Measurements from ENCODE around the gene GNAO1. TPM values are rescaled to one million over a fixed set of nuclear protein-coding genes. Genes with fewer than 3 reads are reported as not detected.

Gene GNAO1
- total RNA-seq, 1 donor from 2014 or later, result 13.0 TPM

DNA sequence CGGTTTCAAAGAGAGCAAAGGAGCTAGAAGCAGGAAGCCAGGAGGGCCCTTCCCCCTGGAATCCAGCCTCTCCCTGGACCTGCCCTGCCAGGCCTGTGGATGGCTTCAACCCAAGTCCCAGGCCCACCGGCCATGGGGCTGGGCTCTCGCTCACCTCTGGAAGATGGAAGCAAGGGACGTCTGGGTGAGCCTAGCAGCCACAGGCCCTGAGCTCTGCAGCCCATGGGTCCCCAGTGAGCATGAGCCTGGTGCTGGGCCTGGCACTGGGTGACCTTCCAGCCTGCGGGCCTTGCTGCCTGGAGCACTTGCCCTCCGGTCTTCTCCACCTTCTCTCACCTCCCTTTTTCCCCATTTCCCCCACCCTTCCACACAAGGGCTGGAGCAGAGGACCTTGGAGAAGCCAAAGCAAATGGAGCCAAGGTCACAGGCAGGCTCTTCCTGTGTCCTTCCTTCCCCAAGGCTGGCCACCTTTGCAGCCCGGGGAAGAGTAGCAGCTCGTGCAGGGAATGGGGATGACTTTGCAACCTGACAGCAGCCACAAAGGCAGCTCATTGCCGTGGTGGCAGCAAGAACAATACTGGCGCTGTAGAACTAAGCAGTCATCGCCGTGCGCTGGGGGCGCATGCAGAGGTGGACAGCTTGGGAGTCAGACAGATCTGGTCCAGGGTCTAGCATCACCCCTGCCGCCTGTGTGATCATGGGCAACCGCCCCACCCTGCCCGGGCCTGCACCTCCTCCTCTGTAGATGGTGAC, 147.5 kb downstream of the GNAO1 start:
- DNase-seq (ENCODE audit: low spot score), result no peak
- intact Hi-C loops (cut with DNase I), result no loop called here

DNA sequence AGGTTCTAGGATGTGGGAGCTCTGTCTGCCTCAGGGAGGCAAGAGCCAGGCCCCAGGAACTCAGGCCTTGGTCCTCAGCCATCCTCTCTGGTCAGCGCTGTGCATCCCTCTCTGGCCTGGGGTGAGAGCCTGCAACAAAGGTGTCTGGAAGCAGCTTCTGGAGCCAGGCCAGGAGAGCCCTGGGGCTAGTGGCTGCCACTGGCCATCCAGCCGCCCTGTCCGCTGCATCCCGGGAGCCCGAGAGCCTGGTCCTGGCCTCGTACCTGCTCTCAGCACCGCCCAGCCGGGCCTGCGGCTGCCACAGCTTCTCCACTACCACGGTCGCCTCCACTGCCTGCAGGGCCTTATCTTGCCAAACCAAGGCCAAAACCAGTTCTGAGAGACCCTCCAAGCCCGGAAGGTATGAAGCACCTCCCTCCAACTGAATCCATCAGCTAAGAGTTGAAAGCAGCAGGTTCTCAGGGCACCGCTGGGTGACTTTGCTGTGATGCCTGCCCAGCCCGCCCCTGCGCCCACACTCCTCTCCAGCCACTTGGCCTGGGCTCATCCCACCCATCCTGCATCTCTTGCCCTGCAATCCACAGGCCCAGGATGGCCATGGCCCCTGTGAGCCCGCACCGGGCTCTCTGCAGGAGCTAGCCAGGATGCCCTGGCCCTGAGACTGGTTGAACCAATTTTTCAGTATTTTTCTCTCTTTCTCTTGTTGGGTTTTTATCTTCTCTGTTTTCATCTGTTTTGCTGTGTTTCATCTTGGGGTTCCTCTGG, 148.3 kb downstream of the GNAO1 start:
- intact Hi-C loops (cut with DNase I), result no loop called here
- DNase-seq (ENCODE audit: low spot score), result no peak

DNA sequence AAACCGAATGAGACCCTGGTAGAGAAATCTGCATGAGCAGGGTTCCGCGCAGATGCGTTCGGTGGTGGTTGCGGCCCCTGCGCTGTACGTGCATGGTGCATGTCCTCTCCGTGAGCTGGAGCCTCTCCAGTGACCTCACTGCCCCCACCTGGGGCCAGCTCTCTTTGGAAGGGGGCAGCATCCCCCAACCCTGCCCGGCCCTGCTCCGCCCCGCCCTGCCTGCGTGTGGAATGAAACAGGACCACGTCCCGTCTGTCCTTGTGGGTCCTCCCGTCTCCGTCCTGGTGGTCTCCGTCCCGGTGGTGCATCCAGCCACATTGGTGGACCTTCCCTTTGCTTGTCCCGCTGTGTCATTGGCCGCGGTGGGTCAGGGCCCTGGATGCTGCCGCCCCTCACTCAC, 149.1 kb downstream of the GNAO1 start:
- DNase-seq (ENCODE audit: low spot score), result no peak
- intact Hi-C loops (cut with DNase I), result no loop called here

DNA sequence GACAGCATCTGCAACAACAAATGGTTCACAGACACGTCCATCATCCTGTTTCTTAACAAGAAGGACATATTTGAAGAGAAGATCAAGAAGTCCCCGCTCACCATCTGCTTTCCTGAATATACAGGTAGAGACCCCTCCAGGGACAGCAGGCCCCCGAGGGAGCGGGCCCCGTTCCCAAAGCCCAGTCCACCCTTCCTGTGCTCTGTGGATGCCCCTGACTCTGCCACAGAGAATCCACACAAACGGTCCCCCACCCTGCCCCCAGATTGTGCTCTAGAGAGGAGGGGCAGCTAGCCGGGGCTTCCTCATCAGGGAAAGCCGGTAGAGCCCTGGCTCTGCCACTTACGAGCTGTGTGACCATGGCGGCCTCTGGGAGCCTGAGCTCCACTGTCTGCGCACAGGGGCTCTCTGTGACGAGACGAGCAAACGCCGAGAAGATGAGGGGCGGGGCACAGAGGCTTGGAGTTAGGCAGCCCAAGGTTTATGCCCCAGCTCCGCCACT, 149.6 kb downstream of the GNAO1 start:
- intact Hi-C loops (cut with DNase I), result no loop called here
- DNase-seq (ENCODE audit: low spot score), result no peak

DNA sequence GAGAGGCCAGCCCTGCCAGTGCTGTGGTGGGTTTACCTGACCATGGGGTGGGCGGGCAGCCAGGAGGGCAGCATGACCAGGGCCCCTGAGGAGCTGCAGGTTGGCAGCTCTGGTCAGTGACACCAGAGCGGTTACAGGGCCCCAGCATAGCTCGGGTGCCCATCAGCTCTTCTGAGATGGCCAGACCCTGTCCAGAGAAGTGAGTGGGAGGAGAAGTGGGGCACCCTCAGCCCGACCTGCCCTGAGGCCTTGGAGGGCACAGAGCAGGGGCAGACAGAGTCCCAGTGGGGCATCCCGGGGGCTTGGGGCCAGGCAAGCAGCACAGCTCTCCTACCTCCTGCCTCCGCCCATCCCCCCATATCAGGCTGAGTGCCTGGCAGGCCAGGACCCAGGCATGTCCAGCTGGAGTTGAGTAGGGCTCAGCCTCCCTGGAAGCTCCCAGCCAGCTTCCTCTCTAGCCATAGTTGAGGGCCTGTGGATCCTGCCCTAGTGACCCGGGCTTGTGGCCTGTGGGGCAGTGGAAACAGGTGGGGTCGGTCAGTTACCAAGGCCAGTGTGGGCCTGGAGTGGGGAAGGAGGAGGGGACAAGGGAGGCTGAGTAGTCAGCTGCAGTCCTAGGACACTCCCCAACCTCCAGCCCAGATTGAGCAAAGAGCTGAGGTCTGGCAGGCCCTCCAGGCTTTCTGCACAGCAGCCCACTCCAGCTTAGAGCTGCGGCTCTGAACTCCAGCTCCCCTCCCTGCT, 150.5 kb downstream of the GNAO1 start:
- intact Hi-C loops (cut with DNase I), result no loop called here
- DNase-seq (ENCODE audit: low spot score), result no peak

DNA sequence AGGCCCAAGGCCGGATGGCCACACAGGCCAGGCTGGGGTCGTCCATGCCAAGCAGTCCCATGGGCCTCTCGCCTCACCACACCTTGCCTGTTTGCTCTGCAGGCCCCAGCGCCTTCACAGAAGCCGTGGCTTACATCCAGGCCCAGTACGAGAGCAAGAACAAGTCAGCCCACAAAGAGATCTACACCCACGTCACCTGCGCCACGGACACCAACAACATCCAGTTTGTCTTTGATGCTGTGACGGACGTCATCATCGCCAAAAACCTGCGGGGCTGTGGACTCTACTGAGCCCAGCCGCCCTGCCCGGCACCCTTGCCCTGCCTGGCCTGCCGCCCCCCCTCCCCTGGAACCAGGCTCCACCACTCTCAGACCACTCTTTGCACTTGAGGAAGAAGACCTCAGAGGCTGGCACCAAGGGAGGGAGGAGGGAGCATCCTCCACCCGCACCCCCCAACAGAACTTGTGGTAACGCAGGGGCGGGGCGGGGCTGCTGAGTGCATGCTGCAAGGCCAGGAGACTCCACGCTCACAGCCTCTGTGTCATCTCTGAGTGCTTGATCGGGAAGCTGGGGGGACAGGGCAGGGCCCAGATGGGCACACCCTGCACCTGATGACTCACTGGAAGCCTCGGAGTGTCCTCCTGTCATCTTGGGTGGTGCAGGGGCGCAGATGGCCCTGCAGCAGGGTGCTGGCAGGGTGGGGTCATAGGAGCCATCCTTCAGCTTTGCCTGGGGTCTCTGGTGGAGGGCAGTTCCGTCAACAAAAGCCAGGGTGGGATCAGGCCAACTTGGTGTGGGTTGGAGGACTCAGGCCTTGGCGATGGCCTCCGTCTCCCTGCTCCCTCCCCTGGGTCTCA, 152.6 kb downstream of the GNAO1 start:
- intact Hi-C loops (cut with DNase I), result no loop called here

DNA sequence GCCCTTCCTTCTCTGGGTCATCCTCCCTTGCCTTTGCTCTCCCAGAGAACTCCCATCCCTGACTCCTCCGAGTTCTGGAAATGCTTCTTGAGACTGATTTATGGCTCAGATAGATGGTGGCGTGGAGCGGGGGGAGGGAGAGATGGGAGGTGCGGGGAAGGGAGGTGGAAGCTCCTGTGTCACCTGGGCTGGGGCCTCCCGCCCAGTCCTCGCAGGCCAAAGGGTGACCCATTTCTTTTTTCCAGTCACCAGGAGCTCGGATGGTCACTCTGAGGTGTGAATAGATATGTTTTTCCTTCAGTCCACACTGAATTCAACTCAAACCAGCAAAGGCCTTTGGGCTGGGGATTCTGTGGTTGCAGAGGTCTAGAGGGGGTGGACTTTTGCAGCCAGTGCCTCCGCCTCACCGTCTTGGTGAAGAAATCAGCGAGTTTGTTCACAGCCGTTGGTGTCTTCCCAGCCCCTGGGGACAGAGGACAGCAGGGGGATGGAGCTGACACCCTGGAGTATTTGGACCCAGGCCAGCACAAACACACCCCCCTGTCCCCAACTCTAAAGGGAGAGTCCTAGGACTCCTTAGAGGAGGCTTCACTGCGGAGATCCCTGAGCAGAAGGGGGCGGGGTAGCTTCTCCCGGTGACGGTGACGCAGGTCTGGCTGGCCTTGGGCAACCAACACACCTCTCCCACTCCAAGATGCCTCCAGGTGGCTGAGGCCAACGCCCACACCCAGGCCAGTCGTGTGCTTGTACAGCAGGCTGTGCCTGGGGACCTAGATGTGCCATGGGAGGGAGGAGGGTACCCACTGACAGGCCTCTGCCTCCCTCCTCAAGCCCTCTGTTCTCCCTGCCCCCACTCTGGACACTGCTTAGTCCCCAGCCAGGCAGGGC, 153.5 kb downstream of the GNAO1 start:
- intact Hi-C loops (cut with DNase I), result no loop called here
- DNase-seq (ENCODE audit: low spot score), result no peak

More for the DNA sequence above, 152.6 kb downstream of the GNAO1 start:
- DNase-seq (ENCODE audit: low spot score), result no peak

DNA sequence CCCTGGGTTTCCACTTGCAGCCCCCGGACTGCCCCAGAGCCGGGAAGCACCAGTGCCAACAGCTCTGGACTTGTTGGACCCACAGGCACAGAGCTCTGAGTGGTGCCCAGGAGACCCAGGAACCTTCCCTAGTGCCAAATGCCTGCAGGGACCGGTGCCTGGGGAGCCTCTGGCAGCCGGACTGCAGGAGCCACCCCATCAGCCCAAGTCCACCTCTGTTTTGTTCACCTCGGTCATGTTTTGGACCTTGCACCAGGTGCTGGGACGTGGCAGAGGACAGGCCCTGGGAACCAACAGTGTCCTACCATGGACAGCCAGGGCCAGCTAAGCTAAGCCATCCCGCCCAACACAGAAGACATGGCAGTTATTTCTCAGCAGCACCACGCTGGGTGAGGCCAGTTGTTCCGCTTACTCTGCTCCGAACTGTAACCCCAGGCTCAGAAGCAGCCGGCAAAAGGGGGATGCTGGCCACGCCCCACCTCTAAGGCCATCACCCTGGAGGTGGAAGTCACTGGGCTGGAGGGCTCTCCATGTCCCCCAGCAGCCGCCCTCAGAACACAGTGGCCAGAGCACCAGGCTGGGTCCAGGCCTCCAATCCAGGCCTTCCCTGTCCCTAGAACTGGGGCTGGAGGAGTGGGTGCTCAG, 154.2 kb downstream of the GNAO1 start:
- DNase-seq (ENCODE audit: low spot score), result no peak
- intact Hi-C loops (cut with DNase I), result no loop called here

DNA sequence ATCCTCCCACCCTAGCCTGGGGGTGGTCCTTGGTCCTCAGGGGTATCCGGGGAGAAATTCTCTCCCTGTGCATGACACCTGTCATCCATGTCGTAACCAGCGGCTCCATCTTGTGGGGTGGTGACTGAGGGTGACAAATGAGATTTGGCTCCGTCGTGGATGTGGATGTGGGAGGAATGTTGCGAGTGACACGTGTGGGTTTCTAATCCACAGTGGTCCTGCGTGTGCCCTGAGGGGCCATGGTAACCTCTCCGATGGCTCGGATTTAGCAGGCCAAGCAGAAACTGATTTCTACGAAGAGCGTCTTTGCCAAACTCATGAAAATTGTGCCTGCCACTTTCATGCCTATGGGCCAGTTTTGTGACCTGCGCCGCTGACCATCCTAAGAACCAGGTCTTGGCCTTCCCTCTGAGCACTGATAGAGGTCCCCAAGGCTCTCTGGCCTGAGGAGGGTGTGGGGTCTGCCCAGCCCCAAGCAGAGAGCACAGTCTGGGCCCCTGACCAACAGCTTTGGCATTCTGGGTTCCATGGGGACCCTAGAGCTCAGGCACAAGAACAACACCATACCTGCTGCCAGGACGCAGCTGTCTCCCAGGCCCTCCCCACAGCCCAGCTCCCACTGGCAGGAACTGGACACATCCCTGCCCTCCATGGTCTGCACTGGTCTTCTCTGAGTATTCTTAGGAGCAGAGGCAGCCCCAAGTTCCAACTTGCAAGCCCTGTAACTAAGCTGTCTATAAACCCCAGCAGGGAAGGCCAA, 155.0 kb downstream of the GNAO1 start:
- no peak for DNase-seq (ENCODE audit: low spot score)
- intact Hi-C loops (cut with DNase I), result no loop called here

DNA sequence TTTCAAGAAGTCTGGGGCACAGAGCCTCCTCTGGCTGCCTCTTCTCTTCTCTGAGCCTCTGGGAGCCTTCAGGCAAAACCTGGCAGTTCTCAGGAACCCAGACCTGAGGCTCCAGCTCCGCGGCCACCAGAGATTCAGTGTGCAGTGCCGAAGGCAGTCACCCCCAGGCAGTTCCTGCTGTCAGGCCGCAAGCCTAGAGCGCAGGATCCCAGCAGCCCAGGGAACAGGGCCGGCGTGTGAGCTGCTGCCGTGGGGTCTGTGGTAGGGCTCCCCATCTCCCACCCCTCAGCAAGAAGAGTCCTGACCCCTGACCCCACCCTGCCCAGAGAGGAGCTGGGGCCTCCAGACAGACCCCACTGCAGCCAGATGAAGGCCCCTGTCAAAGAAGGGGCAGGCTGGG, 155.9 kb downstream of the GNAO1 start:
- intact Hi-C loops (cut with DNase I), result no loop called here
- no peak for DNase-seq (ENCODE audit: low spot score)

DNA sequence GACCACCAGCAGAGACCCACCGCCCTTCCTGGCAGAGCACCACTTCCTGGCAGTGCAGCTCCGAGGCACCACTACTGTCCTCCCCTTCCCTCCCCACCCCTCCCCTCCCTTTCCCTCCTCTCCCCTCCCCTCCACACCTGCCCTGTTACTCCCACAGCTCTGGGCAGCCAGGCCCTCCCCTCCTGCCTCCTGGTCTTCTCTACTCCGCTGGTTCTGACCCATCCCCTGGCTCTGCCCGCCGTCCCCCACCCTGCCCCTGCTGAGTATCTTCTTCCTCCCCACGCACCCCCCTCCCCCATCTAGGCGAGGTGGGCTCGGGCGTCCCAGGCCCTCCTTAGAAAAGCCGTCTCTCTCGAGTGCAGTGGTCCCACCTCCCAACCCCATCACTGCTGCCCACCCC, 156.4 kb downstream of the GNAO1 start:
- DNase-seq (ENCODE audit: low spot score), result no peak

DNA sequence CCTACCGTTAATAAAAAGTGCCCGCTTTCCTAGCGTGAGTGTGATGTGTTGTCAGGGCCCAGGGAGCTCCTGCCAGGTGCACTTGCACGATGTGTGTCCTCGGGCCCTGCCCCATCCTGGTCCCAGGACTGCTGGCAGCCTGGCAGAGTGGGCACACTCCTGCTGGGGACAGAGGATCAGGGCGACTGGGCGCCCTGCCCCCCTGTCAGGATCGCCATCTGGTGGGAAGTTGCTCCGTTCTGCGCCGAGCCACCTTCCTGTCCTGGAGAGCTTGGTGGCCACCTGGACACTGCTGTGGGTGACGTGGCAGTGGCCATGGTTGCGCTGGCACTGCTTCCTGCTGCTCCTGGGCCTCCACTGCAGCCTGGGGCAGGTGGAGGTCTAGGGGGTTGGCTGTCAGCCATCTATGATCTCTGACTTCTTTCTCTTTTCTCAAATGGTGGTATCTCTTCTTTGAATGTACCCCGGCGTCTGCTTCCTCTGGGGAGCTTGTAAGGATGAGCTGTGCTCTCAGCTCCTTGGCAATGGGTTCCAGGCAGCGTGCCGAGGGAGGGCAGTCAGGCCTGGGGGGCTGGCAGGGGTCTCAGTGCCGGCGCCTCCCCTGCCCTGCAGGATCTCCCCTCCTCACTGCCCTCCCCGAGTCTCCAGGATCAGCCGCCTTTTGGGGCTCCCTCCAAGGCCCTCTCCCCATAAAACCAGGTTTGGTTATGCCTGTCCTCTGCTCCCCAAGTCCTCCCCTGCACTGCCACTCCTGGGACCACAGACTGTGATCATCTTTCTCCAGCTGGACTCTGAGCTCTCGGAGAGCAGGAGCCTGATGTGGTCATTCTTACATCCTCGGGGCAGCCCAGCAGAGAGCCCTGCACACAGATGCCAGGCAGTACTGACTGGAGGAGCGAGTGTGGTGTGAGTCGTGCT, 157.1 kb downstream of the GNAO1 start:
- DNase-seq (ENCODE audit: low spot score), result no peak
- intact Hi-C loops (cut with DNase I), result no loop called here

More for the DNA sequence above, 156.4 kb downstream of the GNAO1 start:
- intact Hi-C loops (cut with DNase I), result no loop called here

DNA sequence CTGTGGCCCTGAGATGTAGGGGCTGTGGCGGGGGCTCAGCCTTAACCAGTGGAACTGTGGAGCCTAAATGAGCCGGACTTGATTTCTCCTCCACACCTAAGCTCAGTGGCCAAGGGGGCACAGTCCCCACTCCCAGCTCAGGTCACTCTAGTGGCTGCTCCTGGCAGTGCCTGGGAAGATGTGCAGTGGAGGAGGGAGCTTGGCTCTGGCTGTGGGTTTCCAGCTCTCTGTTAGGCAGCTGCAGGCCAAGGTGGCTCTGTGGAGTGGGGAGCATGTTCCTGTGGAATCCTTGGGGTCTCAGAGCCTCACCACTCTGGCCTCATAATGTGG, 157.8 kb downstream of the GNAO1 start:
- DNase-seq (ENCODE audit: low spot score), result no peak
- intact Hi-C loops (cut with DNase I), result no loop called here

DNA sequence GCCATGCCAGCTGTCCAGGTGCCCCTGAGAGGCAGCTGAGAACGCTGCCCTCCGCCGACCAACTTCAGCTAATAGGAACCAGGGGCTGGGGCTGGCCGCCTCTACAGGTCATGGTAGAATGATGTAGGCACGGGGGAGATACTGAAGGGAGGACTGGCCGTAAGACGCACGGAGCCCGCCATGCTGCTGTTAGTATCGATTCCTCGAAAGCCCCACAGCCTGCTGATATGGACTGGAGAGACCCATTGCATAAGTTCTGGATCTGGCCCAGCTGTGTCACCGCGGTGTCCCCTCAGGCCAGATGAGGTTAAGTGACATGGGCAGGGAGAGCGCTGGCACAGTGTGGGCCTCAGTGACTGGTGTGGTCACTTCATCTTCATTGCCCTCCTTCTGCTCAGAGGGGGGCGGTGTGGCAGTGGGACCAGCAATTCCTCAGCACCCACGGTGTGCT, 158.4 kb downstream of the GNAO1 start:
- intact Hi-C loops (cut with DNase I), result no loop called here
- no peak for DNase-seq (ENCODE audit: low spot score)

DNA sequence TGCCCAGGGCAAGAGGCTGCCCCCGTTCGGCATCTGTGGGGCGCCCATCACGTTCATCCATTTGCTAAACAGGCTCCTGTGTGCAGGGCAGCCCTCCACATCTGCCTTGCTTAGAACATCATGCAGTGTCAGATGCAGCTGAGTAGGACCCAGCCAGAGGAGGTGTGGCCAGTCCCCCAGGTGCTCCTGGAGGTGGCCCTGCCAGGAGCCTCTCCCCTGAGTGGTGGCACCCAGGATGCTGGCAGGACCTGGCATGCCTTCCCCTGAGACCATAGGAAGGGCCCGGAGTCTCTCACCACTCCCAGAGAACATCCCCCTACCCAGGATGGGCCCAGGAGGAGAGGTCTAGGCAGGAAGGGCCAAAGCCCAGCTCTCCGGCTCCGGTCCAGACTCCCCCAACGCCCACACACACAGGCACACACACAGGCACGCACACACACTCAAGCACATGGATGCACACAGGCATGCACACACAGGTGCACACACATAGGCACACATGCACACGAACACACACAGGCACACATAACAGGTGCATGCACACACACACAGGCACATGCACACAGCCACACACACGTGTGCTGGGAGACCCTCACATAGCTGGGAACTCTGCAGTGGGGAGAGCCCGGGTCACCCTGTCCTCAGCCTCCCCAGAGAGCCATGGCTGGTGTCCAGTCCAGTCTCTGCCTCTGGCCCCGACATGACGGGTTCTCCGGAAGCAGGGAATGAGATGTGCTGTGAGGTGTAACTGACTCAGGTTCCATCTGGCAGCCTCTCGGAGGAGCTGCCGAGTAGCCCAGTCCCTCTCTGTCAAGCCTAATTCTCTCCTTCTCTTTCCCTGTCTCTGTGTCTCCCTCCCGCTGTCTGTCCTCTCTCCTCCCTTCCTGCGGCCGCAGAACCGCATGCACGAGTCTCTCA, 159.5 kb downstream of the GNAO1 start:
- intact Hi-C loops (cut with DNase I), result no loop called here
- DNase-seq (ENCODE audit: low spot score), result peak; percentile 50
